Right lobe of liver (tissue), 6 donors: ENCODE data around the gene RABL6. TPM values are rescaled to one million over a fixed set of nuclear protein-coding genes. Genes with fewer than 3 reads are reported as not detected.
A peak's percentile ranks its signal among the peaks of the same experiment; 100 is the strongest.

Source experiments
- ATAC-seq, 4 donors: fragments of 200-7000 bp; cut with Tn5 transposase; one replicate each; pipeline ENCODE4 v1.9.1; 2020; ENCODE audit warnings: mild to moderate bottlenecking in 4 of 4, moderate library complexity in 4 of 4
- DNase-seq, 3 donors: peaks; one replicate each; pipeline ENCODE4 v3.0.0-alpha.2; 2020
- H3K27ac ChIP-seq, 3 donors: fragments of 200-600 bp; one replicate each; pipeline ENCODE4 v1.8.0; 2022
- H3K27me3 ChIP-seq, 2 donors: fragments of 200-600 bp; one replicate each; pipeline ENCODE4 v1.8.0; 2022
- H3K36me3 ChIP-seq, 4 donors: fragments of 200-600 bp; sonication (generic) in 1 of 4; one replicate each; pipeline versions ENCODE4 v1.5.1 to v1.8.0; 2017 to 2022; ENCODE audit warnings: control low read depth in 1 of 4
- H3K4me1 ChIP-seq, 4 donors: fragments of 200-600 bp; sonication (generic) in 1 of 4; one replicate each; pipeline versions ENCODE4 v1.5.1 to v1.8.0; 2017 to 2022; ENCODE audit warnings: control low read depth in 1 of 4
- H3K4me3 ChIP-seq, 3 donors: fragments of 200-600 bp; one replicate each; pipeline ENCODE4 v1.8.0; 2022
- H3K9me3 ChIP-seq, 4 donors: fragments of 200-600 bp; sonication (generic) in 1 of 4; one replicate each; pipeline versions ENCODE4 v1.5.1 to v1.8.0; 2017 to 2022; ENCODE audit warnings: control low read depth in 1 of 4
- CTCF ChIP-seq, 4 donors: fragments of 200-600 bp in 3 of 4; fragments of 450-650 bp in 1 of 4; IDR thresholded peaks; one replicate each; pipeline versions ENCODE4 v1.5.1 to v1.8.0; 2016 to 2022; ENCODE audit warnings: antibody characterized with exemption in 4 of 4, mild to moderate bottlenecking in 2 of 4
- POLR2A ChIP-seq: fragments of 450-650 bp; IDR thresholded peaks from one replicate; pipeline ENCODE4 v1.6.1; 2017; ENCODE audit warnings: antibody characterized with exemption, mild to moderate bottlenecking
- WGBS: methylation state at CpG from one replicate; pipeline ENCODE4 v1.1.6; 2018; ENCODE audit warnings: low coverage, low lambda C conversion rate; ENCODE audit not compliant: insufficient coverage; ENCODE audit errors: missing lambda C conversion rate; 5-methylcytosine and 5-hydroxymethylcytosine counted together
- intact Hi-C, 2 donors: fragments of 100-400 bp; cut with DNase I; formaldehyde crosslinking; loops; one replicate each; pipeline versions ENCODE4 v1.11.2 to v1.14.1; 2022
- total RNA-seq, 6 experiments: library from RNA; depleted of rRNA in 2 of 6; stranded (reverse); fragments of >200 nt in 2 of 6; fragmentation: NEBNext Ultra II Directional in 3 of 6; extraction: Animal tissue kit (Norgen Biotek cat#: 25700) in 3 of 6; gene quantifications; one replicate each; pipeline versions ENCODE4 v1.1.0 to v1.2.4, GENCODE V29; 2016 to 2023
- donor health status: DM: no; HTN: yes; CAD: no.
- donor health status: DM: no; HTN: no; CAD: no.
- donor health status: DM: no; HTN: no; CAD: no.
- donor health status: DM: no; HTN: yes; CAD: no.
- donor health status: DM: no; HTN: yes; CAD: no.

RABL6 gene
- total RNA-seq, 6 experiments from 2014 or later, result 8.0 to 14.8 (median 12.4) TPM

DNA sequence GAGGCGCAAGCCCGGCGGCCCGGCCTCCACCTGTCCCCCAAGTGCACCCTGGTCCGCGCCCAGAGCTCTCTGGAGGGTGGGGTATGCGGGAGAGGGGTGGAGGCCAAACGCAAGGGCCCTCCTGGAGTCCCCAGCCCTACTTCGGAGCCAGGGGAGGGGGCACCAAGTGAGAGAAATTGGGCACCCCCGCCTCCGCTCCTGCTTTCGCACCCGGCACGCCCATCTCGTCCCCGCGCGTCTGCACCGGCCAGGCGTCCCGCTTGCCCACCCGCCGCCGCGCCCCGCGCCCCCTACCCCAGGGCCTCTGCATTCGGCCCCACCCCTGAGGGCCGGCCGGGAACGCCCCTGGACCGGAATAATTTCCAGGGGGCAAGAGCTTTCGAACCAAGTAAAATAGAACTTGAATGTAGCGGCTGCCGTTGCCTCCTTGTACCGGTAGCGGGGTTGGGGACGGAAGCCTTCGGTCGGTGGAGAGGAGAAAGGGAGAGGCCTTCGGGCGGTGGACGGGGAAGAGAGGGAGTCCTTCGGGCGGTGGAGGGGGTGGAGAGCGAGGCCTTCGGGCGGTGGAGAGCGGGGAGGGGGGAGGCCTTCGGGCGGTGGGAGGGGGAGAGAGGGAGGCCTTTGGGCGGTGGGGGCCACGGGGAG is 40.8 kb downstream of the RABL6 start:
- Histone ChIP-seq H3K9me3 (no peaks in the 10 kb centered on the region), H3K27ac (peak overlapping the region; percentile 81 to 88 (median 85)), H3K36me3 (peaks cover 0 to 4% (median 0%) of the 10 kb centered on the region in 4 donors), H3K4me1 (peaks cover 0 to 31% (median 15%) of the 10 kb centered on the region in 4 donors), H3K4me3 (peak overlapping the region; percentile 61 to 84 (median 65)), H3K27me3 (no peaks in the 10 kb centered on the region)
- intact Hi-C loops, result loop anchor here in 1 of 2 donors (5.0 kb wide), 1 partner anchor 184 kb away; the partner anchor contains the start of gene FUT7
- WGBS, result 1% methylated on average over 18 of the region's 53 CpGs
- no peak for TF ChIP-seq CTCF (IDR thresholded peaks at IDR 0.05)
- TF ChIP-seq POLR2A, result no peak
- ATAC-seq (peak; percentile 1 to 14 (median 10)), DNase-seq (peak in 1 of 3 donors; percentile 66)

GRCh38 chr9:136849038-136849959 is 41.6 kb downstream of the RABL6 start, which contains the start of gene PHPT1:
PHPT1 (plus strand) TSS chr9:136849409; CDS start chr9:136849431, 22 bp downstream.
- ATAC-seq (peak; percentile 74 to 81 (median 80)), DNase-seq (peak; percentile 98 to 99 (median 99))
- H3K36me3 ChIP-seq, result peaks cover 0 to 4% (median 0%) of the 10 kb centered on the region in 4 donors
- no peaks in the 10 kb centered on the region for H3K27me3 ChIP-seq
- H3K4me3 ChIP-seq, result peak within 1 kb of the TSS; percentile 61 to 84 (median 65)
- no peaks in the 10 kb centered on the region for H3K9me3 ChIP-seq
- intact Hi-C loops, result loop anchor here in 1 of 2 donors (5.0 kb wide), 1 partner anchor 183 kb away; the partner anchor contains the start of gene FUT7
- peak within 1 kb of the TSS; percentile 81 to 88 (median 85) for H3K27ac ChIP-seq
- WGBS, result no CpG with 5 or more reads among the region's 77 CpGs
- peaks cover 0 to 29% (median 15%) of the 10 kb centered on the region in 4 donors for H3K4me1 ChIP-seq
- TF ChIP-seq POLR2A (peak; percentile 80), CTCF (IDR thresholded peaks at IDR 0.05) (no peak)

- peaks cover 0 to 29% (median 15%) of the 10 kb centered on the region in 4 donors for H3K4me1 ChIP-seq
- TF ChIP-seq POLR2A (no peak), CTCF (IDR thresholded peaks at IDR 0.05) (no peak)
- WGBS, result 30% methylated on average over 5 of the region's 43 CpGs
- H3K27me3 ChIP-seq, result no peaks in the 10 kb centered on the region
- H3K4me3 ChIP-seq, result peak overlapping the region; percentile 61 to 84 (median 65)
- H3K36me3 ChIP-seq, result peaks cover 0 to 4% (median 0%) of the 10 kb centered on the region in 4 donors
- peak in 1 of 3 donors; percentile 44 for DNase-seq
- no peaks in the 10 kb centered on the region for H3K9me3 ChIP-seq
- ATAC-seq, result no peak
- intact Hi-C loops, result loop anchor here in 1 of 2 donors (5.0 kb wide), 1 partner anchor 182 kb away; the partner anchor contains the start of gene FUT7
- H3K27ac ChIP-seq, result peak overlapping the region; percentile 37 to 88 (median 42)
Observed at GRCh38 chr9:136849960-136850865, 42.5 kb downstream of the RABL6 start.
